GM21447 (cell line): ENCODE results near the gene LCN10.
A peak's percentile ranks its signal among the peaks of the same experiment; 100 is the strongest.
"Not testable (repeated sequence)": the region's sequence is repeated elsewhere in the genome, so short reads cannot be mapped to it uniquely, and the experiment has no call there.

Source experiments
- ATAC-seq: cut with Tn5 transposase; IDR thresholded peaks from one replicate; pipeline ENCODE4 v1.9.1; 2021; ENCODE audit not compliant: unreplicated experiment

LCN10 gene

GRCh38 chr9:136704741-136705140 lies 38.0 kb downstream of the LCN10 start:
- ATAC-seq, result not testable (repeated sequence)

- no peak for ATAC-seq
These were observed 39.4 kb downstream of the LCN10 start for GRCh38 chr9:136703276-136703860.

- no peak for ATAC-seq
These were observed 41.1 kb downstream of the LCN10 start for GRCh38 chr9:136701668-136702053.

DNA sequence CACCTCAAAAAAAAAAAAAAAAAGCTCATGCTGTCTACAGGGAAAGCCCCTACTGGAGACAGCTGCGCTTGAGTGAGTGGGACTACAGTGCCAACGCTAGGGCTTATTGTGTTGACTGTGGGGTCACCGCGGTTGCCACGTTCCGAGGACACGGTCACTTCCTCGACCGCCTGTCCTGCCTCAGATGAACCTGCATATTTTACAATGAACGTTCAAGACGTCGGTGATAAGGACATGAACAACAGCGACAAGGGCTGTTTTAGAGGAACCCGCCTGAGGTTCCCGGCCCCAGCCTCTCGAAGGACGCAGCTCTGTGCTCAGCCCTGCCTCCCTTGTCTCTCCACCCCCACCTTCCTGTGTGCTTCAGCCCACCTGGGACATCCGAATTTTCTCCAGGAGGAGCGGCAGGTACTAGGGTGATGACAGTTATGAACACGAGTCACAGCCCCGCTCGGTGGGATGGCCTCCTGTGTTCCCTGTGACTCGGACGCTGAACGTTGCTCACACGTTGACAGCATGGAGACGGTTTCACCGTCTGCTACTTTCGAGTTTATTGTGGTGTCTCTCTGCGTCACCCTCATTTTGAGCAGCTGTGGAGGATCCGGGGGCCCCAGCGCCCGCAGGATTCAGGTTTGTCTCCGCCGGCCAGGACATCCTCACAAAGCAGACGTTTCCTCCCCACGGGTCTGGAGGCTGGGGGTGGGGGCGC lies 41.6 kb downstream of the LCN10 start:
- peak; percentile 58 for ATAC-seq

- no peak for ATAC-seq
These were observed 42.4 kb downstream of the LCN10 start for GRCh38 chr9:136700304-136700703.

DNA sequence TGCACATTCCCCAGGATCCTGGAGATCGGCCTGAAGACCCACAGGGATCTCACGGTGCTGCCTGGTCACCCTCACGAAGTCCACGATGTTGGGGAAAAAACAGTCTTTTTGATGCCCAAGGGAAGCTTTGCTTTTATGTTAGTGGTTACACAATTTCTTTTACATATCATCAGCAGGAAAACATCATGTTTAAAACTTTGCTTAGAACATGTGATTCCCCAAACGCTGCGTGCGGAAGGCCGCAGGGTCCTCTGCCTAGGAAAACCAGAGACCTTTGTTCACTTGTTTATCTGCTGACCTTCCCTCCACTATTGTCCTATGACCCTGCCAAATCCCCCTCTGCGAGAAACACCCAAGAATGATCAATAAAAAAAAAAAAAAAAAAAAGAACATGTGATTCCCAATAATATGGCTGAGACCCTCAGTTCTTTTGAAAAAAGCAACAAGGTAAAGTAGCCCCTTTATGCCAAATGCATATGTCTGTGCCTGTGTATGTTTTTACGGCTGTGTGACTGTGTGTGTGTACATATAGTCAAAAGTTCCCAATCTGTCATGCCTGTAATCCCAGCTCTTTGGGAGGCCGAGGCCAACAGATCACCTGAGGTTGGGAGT lies 44.0 kb downstream of the LCN10 start:
- ATAC-seq, result no peak

GRCh38 chr9:136697821-136698526 lies 44.8 kb downstream of the LCN10 start:
- no peak for ATAC-seq

DNA sequence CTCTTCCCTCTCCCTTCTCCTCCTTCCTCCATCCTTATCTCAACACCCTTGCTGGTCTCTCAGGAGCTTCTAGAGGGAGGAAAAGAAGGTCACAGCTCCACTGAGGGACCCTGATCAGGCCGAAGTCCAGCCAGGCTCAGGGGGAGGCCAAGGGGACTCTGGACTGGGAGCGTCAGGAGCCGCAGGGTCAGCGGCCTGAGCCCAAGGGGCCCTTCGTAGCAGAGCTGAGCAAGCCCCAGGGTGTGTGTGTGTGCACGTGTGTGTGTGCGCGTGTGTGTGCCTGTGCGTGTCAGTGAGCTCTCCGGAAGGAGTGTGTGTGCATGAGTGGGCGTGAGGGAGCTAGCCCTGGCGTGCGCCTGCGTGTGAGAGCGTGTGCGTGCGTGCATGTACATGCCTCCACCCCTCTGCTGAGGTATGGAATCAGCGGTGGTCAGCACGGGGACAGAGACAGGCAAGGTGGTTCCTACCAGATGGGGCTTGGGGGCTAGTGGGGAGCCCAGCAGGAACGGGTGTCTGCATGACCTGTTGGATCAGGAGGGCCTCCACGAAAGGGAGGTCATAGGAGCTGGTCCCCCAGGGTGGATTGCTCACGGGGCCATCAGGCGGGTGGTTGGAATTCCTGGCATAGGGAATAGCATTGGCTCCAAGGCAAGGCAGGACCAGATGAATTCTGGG lies 45.5 kb downstream of the LCN10 start:
- no peak for ATAC-seq

- no peak for ATAC-seq
These were observed 46.2 kb downstream of the LCN10 start for GRCh38 chr9:136696502-136696901.

DNA sequence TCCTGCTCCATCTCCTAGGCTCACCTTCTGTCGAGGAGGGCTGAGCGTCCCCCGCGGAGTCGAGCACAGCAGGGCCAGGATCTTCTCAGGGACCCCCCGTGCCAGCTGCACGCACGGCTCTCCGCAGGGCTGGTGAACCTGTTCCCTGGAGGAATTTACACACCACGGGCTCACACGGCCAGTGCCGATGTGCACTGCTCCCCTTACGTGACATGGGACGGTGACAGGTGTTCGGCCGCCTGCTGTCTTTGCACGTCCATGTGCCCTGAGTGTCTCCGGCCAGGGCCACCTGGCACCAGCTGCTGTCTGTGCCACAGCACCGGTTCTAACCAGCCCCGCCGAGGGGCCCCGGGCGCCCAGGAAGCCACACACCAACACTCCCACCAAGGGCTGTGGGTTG lies 46.8 kb downstream of the LCN10 start:
- no peak for ATAC-seq

- ATAC-seq, result no peak
These were observed 47.3 kb downstream of the LCN10 start for GRCh38 chr9:136695435-136695895.

GRCh38 chr9:136694872-136695247 lies 47.9 kb downstream of the LCN10 start:
- ATAC-seq, result no peak

- no peak for ATAC-seq
These were observed 48.4 kb downstream of the LCN10 start for GRCh38 chr9:136694163-136694871.

GRCh38 chr9:136693490-136694162 lies 49.1 kb downstream of the LCN10 start:
- ATAC-seq, result no peak

DNA sequence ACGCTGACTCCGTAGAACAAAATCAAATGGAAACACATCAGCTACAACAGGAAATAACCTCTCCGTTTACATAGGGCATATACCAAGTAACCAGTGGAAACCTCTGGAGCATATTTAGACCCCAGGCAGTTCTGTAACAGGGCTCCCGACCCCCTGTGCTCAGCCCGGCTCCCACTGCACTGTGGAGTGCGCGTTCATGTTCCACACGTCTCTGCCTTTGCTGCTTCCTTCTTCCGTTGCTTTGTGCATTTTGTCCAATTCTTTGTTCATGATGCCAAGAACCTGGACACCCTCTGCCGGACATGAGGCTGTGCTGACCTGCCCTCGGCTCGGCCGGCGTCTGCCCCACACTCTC lies 49.6 kb downstream of the LCN10 start:
- no peak for ATAC-seq

- ATAC-seq, result no peak
These were observed 50.3 kb downstream of the LCN10 start for GRCh38 chr9:136692185-136693134.

GRCh38 chr9:136691316-136692184 lies 51.2 kb downstream of the LCN10 start:
- ATAC-seq, result no peak

- ATAC-seq, result no peak
These were observed 51.9 kb downstream of the LCN10 start for GRCh38 chr9:136690806-136691261.
